ENCODE measurements around the gene AP5S1. TPM values are rescaled to one million over a fixed set of nuclear protein-coding genes. Genes with fewer than 3 reads are reported as not detected.
A peak's percentile ranks its signal among the peaks of the same experiment; 100 is the strongest.
"Not testable (repeated sequence)": the region's sequence is repeated elsewhere in the genome, so short reads cannot be mapped to it uniquely, and the experiment has no call there.

Gene AP5S1
- total RNA-seq, 1 experiment from 2014 or later = 17.5 TPM

- Histone ChIP-seq H3K27ac (ENCODE audit: low read depth, low read length, poor library complexity, severe bottlenecking) (no peak overlapping the region), H3K36me3 (ENCODE audit: insufficient read depth, low read length, poor library complexity, severe bottlenecking) (no peaks in the 10 kb centered on the region), H3K4me1 (ENCODE audit: insufficient read depth, low read length, poor library complexity, severe bottlenecking) (peaks cover 19% of the 10 kb centered on the region), H3K4me3 (ENCODE audit: low read depth, low read length, poor library complexity, severe bottlenecking) (peak overlapping the region; percentile 23), H3K27me3 (replicated peaks; ENCODE audit: insufficient read depth, low read depth, low read length, poor library complexity) (no peaks in the 10 kb centered on the region), H3K9me3 (ENCODE audit: low read depth, low read length, poor library complexity, severe bottlenecking) (no peaks in the 10 kb centered on the region)
- BruUV-seq (replicated peaks) = no TSS peak
- intact Hi-C loops (cut with micrococcal nuclease; ENCODE audit: unreplicated experiment) = loop anchor here (1.0 to 5.0 kb wide), 2 partner anchors 33 to 70 kb away; partner anchors contain the start of gene AP5S1
- ChIA-PET POLR2A (ENCODE audit: low non-redundant PET) (interaction anchor here (1.0 kb wide), 1 partner anchor 33 kb away, joined by 3 read pairs; the partner anchor contains the start of gene AP5S1), CTCF (interaction anchor here (0.7 to 2.9 kb wide), 5 partner anchors 33 to 298 kb away, joined by 3 to 21 read pairs (median 7); partner anchors contain the start of gene AP5S1)
- TF ChIP-seq EZH2 (IDR thresholded peaks at IDR 0.05; ENCODE audit: borderline replicate concordance, low read depth, low read length, poor library complexity, severe bottlenecking) (no peak), CTCF (conservative IDR thresholded peaks at IDR 0.05; ENCODE audit: low read depth, low read length) (no peak)
- no peak for DNase-seq (ENCODE audit: low spot score)
These were observed 32.9 kb upstream of the AP5S1 start for GRCh38 chr20:3787324-3788014.

GRCh38 chr20:3788685-3789155 lies 31.6 kb upstream of the AP5S1 start:
- Histone ChIP-seq H3K4me1 (ENCODE audit: insufficient read depth, low read length, poor library complexity, severe bottlenecking) (peaks cover 16% of the 10 kb centered on the region), H3K27ac (ENCODE audit: low read depth, low read length, poor library complexity, severe bottlenecking) (no peak overlapping the region), H3K9me3 (ENCODE audit: low read depth, low read length, poor library complexity, severe bottlenecking) (no peaks in the 10 kb centered on the region), H3K36me3 (ENCODE audit: insufficient read depth, low read length, poor library complexity, severe bottlenecking) (no peaks in the 10 kb centered on the region), H3K27me3 (replicated peaks; ENCODE audit: insufficient read depth, low read depth, low read length, poor library complexity) (no peaks in the 10 kb centered on the region), H3K4me3 (ENCODE audit: low read depth, low read length, poor library complexity, severe bottlenecking) (no peak overlapping the region)
- no TSS peak for BruUV-seq (replicated peaks)
- intact Hi-C loops (cut with micrococcal nuclease; ENCODE audit: unreplicated experiment) = loop anchor here (5.0 kb wide), 1 partner anchor 69 kb away; no protein-coding TSS in a partner anchor
- POLR2A ChIA-PET (ENCODE audit: low non-redundant PET) = no interaction called here
- CTCF ChIA-PET = no interaction called here
- TF ChIP-seq CTCF (conservative IDR thresholded peaks at IDR 0.05; ENCODE audit: low read depth, low read length) = no peak
- TF ChIP-seq EZH2 (IDR thresholded peaks at IDR 0.05; ENCODE audit: borderline replicate concordance, low read depth, low read length, poor library complexity, severe bottlenecking) = no peak
- DNase-seq (ENCODE audit: low spot score) = no peak

GRCh38 chr20:3789201-3789600 lies 31.1 kb upstream of the AP5S1 start:
- H3K27ac ChIP-seq (ENCODE audit: low read depth, low read length, poor library complexity, severe bottlenecking); CTCF ChIA-PET; BruUV-seq (replicated peaks); H3K4me3 ChIP-seq (ENCODE audit: low read depth, low read length, poor library complexity, severe bottlenecking); H3K36me3 ChIP-seq (ENCODE audit: insufficient read depth, low read length, poor library complexity, severe bottlenecking); DNase-seq (ENCODE audit: low spot score); H3K9me3 ChIP-seq (ENCODE audit: low read depth, low read length, poor library complexity, severe bottlenecking); H3K27me3 ChIP-seq (replicated peaks; ENCODE audit: insufficient read depth, low read depth, low read length, poor library complexity); POLR2A ChIA-PET (ENCODE audit: low non-redundant PET): not testable (repeated sequence)
- H3K4me1 ChIP-seq (ENCODE audit: insufficient read depth, low read length, poor library complexity, severe bottlenecking) = peaks cover 11% of the 10 kb centered on the region
- intact Hi-C loops (cut with micrococcal nuclease; ENCODE audit: unreplicated experiment) = loop anchor here (5.0 kb wide), 1 partner anchor 68 kb away; no protein-coding TSS in a partner anchor

GRCh38 chr20:3794168-3794567 lies 26.2 kb upstream of the AP5S1 start:
- Histone ChIP-seq H3K36me3 (ENCODE audit: insufficient read depth, low read length, poor library complexity, severe bottlenecking) (peaks cover 18% of the 10 kb centered on the region), H3K4me1 (ENCODE audit: insufficient read depth, low read length, poor library complexity, severe bottlenecking) (peaks cover 22% of the 10 kb centered on the region)
- H3K4me3 ChIP-seq (ENCODE audit: low read depth, low read length, poor library complexity, severe bottlenecking); H3K27me3 ChIP-seq (replicated peaks; ENCODE audit: insufficient read depth, low read depth, low read length, poor library complexity); CTCF ChIA-PET; H3K27ac ChIP-seq (ENCODE audit: low read depth, low read length, poor library complexity, severe bottlenecking); POLR2A ChIA-PET (ENCODE audit: low non-redundant PET); BruUV-seq (replicated peaks); DNase-seq (ENCODE audit: low spot score); intact Hi-C loops (cut with micrococcal nuclease; ENCODE audit: unreplicated experiment); H3K9me3 ChIP-seq (ENCODE audit: low read depth, low read length, poor library complexity, severe bottlenecking): not testable (repeated sequence)

Data from A673 (cell line).